AG09309 (cell line): Measurements from ENCODE around the gene MEIS1.

Source experiments
- DNase-seq: peaks from one replicate; pipeline ENCODE4 v3.0.0-alpha.2; 2010; ENCODE audit warnings: low read depth
- H3K4me3 ChIP-seq: 2 replicates; pipeline ENCODE4 v1.5.1; 2011; ENCODE audit warnings: mild to moderate bottlenecking, low read depth, low read length, moderate library complexity; ENCODE audit not compliant: control insufficient read depth
- TF ChIP-seq, protein P1 (sequence below): IDR thresholded peaks from 2 replicates; pipeline ENCODE4 v1.5.1; 2011; ENCODE audit warnings: mild to moderate bottlenecking, low read depth, low read length, inconsistent platforms; ENCODE audit not compliant: insufficient read depth, control insufficient read depth; ENCODE audit errors: missing control alignments

Gene MEIS1

DNA sequence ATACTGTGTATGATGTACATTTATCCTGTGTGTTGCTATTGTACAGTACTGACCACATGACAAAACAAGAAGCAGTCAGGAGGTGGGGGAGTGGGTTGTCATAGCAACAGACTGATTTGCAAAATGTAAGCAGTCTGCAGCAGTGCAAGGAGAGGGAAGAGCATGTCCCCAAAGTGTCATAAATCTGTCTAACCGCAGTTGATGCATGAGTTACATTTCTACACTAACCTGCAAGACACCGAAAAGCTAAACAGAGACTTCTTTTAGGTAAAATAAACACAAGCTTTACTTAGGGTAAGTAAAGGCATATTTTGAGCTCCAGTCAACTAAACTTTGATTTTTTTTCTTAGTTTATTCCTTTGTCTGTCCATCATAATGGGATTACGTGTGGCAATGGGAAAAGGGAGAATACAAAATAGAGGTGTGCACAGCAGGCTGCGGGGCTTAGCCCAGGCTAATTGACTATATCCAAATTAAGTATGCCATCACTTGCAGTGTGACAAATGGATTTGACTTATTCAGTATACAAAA, 134.5 kb downstream of the MEIS1 start:
- TF ChIP-seq, protein P1, sequence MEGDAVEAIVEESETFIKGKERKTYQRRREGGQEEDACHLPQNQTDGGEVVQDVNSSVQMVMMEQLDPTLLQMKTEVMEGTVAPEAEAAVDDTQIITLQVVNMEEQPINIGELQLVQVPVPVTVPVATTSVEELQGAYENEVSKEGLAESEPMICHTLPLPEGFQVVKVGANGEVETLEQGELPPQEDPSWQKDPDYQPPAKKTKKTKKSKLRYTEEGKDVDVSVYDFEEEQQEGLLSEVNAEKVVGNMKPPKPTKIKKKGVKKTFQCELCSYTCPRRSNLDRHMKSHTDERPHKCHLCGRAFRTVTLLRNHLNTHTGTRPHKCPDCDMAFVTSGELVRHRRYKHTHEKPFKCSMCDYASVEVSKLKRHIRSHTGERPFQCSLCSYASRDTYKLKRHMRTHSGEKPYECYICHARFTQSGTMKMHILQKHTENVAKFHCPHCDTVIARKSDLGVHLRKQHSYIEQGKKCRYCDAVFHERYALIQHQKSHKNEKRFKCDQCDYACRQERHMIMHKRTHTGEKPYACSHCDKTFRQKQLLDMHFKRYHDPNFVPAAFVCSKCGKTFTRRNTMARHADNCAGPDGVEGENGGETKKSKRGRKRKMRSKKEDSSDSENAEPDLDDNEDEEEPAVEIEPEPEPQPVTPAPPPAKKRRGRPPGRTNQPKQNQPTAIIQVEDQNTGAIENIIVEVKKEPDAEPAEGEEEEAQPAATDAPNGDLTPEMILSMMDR = no peak
- H3K4me3 ChIP-seq = no peak overlapping the region
- DNase-seq = no peak

DNA sequence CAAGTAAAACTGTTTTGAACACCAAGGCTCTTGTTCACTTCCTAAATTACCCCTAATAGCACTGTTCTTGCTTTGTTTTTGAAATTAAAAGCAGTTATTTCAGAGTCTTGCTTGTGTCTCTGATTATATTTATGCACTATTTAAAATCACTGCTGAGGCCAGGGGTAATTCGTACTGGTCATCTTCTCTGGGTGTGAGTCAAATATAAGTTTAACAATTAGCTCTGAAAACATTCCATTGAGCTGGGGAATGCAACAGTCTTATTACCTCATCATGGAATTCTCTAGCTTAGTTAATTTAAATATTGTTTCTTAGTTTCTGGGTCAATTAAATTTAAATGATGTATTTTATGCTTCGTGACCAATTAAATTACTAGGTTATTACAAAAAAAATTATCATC, 135.0 kb downstream of the MEIS1 start:
- no peak overlapping the region for H3K4me3 ChIP-seq
- no peak for DNase-seq
- TF ChIP-seq, protein P1 = no peak

DNA sequence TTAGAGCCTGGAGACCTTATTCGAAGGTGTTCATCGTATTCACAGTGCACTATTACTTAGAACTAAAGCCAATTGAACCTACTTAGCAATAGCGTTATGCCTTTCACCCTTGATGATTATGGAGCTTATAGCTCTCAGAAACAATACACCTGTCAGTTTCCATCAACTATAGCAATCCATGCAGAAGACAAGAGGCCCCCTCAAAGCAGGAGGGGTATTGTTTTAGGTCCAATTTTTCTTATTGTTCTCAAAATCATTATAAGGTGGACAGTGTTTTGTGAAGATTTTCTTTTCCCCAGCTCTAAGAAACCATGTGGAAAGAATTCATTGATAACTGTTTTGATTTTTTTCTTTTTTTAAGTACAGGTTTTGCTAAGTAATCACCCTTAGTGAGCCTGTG, 135.5 kb downstream of the MEIS1 start:
- TF ChIP-seq, protein P1 = no peak
- DNase-seq = no peak
- H3K4me3 ChIP-seq = no peak overlapping the region

DNA sequence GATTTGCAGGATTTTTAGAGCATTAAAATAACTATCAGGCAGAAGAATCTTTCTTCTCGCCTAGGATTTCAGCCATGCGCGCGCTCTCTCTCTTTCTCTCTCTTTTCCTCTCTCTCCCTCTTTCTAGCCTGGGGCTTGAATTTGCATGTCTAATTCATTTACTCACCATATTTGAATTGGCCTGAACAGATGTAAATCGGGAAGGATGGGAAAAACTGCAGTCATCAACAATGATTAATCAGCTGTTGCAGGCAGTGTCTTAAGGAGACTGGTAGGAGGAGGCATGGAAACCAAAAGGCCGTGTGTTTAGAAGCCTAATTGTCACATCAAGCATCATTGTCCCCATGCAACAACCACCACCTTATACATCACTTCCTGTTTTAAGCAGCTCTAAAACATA, 137.0 kb downstream of the MEIS1 start:
- no peak for DNase-seq
- no peak overlapping the region for H3K4me3 ChIP-seq
- TF ChIP-seq, protein P1 = no peak

DNA sequence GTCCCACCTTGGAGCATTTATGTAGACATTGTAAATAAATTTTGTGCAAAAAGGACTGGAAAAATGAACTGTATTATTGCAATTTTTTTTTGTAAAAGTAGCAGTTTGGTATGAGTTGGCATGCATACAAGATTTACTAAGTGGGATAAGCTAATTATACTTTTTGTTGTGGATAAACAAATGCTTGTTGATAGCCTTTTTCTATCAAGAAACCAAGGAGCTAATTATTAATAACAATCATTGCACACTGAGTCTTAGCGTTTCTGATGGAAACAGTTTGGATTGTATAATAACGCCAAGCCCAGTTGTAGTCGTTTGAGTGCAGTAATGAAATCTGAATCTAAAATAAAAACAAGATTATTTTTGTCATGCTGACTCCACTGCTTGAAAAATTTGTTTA, 137.5 kb downstream of the MEIS1 start:
- DNase-seq = no peak
- H3K4me3 ChIP-seq = no peak overlapping the region
- TF ChIP-seq, protein P1 = no peak

DNA sequence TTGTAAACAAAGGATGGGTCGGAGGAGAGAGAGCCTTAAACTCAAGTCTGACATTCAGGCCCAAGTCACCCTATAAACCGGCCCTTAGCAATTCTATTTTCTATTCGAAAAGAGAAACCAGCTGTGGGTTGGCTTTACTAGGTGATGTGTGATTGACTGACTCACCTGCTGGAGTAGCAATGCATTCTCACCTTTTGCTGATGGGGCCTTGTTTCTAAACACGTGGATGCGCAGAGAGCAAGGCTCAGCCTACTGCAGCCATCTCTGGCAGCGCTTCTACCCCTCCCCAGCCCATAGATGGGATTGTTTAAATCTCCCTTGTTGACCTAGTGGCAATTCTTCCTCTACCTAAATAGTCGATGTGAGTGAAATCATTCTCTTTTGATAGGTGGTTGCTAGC, 138.5 kb downstream of the MEIS1 start:
- no peak overlapping the region for H3K4me3 ChIP-seq
- TF ChIP-seq, protein P1 = no peak
- DNase-seq = no peak

DNA sequence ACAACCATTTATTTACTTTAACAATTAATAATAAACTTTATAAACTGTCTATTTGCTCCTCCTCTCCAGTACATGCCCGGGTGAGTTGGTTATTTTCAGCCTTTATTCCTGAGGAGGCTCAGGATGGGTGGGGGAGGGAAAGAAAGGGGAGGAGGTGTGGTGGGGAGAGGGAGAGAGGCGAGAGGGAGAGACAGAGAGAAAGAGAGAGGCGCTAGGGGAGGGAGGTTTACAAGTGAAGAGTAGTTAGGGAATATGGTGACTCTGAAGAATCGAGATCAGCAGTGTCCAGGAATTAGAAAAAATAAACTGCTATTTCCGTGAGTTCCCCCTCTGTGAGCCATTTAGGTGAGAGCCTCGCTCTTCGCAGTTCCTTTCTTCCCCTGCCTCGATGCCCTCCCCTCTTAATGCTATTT, 138.9 kb downstream of the MEIS1 start:
- TF ChIP-seq, protein P1 = no peak
- H3K4me3 ChIP-seq = no peak overlapping the region
- no peak for DNase-seq
